IMR-90 (cell line): Measurements from ENCODE around the gene AVPI1. TPM values are rescaled to one million over a fixed set of nuclear protein-coding genes. Genes with fewer than 3 reads are reported as not detected.

Experiments used
- ATAC-seq: fragments of 200-7000 bp; cut with Tn5 transposase; 2 replicates; pipeline ENCODE4 v1.9.1; 2020; ENCODE audit warnings: low read depth, mild to moderate bottlenecking, moderate library complexity
- BruUV-seq: library from RNA; stranded (reverse); fragments of 400-500 nt; replicated peaks from 2 replicates; lab custom pipeline; 2021; lab: Mats Ljungman, UMichigan
- CTCF ChIA-PET: fragments of 300-600 bp; formaldehyde crosslinking; extraction: SDS; loops from one replicate; lab custom pipeline; 2021; ENCODE audit warnings: antibody characterized with exemption; lab: Yijun Ruan, JAX
- POLR2A ChIA-PET: fragments of 300-600 bp; sonication (Branson Sonifier 250); formaldehyde crosslinking; loops from one replicate; lab custom pipeline; 2022; ENCODE audit warnings: antibody characterized with exemption; ENCODE audit not compliant: unreplicated experiment; lab: Charles Lee
- DNase-seq: peaks from one replicate; pipeline ENCODE4 v3.0.0; 2013
- H2AFZ ChIP-seq: replicated peaks from 2 replicates; pipeline ENCODE3; 2013; ENCODE audit warnings: low read length, mild to moderate bottlenecking; ENCODE audit not compliant: poor library complexity
- H2AK5ac ChIP-seq: 2 replicates; pipeline ENCODE4 v1.6.1; 2013; ENCODE audit warnings: low read depth, low read length, inconsistent platforms
- H2AK9ac ChIP-seq: replicated peaks from 2 replicates; pipeline ENCODE3; 2013; ENCODE audit warnings: mild to moderate bottlenecking, low read depth, low read length, moderate library complexity; ENCODE audit not compliant: poor library complexity
- H2BK120ac ChIP-seq: 2 replicates; pipeline ENCODE4 v1.6.1; 2013; ENCODE audit warnings: low read depth, low read length, inconsistent platforms
- H2BK15ac ChIP-seq: 3 replicates; pipeline ENCODE4 v1.6.1; 2013; ENCODE audit warnings: low read depth, low read length, inconsistent platforms
- H2BK20ac ChIP-seq: 2 replicates; pipeline ENCODE4 v1.6.1; 2013; ENCODE audit warnings: low read depth, mild to moderate bottlenecking, inconsistent platforms, low read length, moderate library complexity
- H2BK5ac ChIP-seq: 2 replicates; pipeline ENCODE4 v1.6.1; 2013; ENCODE audit warnings: mild to moderate bottlenecking, low read depth, low read length, inconsistent platforms; ENCODE audit not compliant: poor library complexity, severe bottlenecking
- H3K14ac ChIP-seq: replicated peaks from 2 replicates; pipeline ENCODE4 v1.6.1; 2013; ENCODE audit warnings: low read depth, low read length, inconsistent platforms
- H3K18ac ChIP-seq: 2 replicates; pipeline ENCODE4 v1.6.1; 2013; ENCODE audit warnings: low read depth, low read length, control low read depth
- H3K23ac ChIP-seq: 2 replicates; pipeline ENCODE4 v1.6.1; 2013; ENCODE audit warnings: low read depth, low read length, inconsistent platforms
- H3K27ac ChIP-seq: 2 replicates; pipeline ENCODE4 v1.5.1; 2013; ENCODE audit warnings: mild to moderate bottlenecking, control low read depth, low read length; ENCODE audit not compliant: insufficient read depth
- H3K27me3 ChIP-seq: 2 replicates; pipeline ENCODE4 v1.6.1; 2013; ENCODE audit warnings: low read length; ENCODE audit not compliant: control insufficient read depth, insufficient read depth
- H3K36me3 ChIP-seq: 2 replicates; pipeline ENCODE4 v1.6.1; 2013; ENCODE audit warnings: low read length, mixed read lengths; ENCODE audit not compliant: control insufficient read depth, insufficient read depth
- H3K4ac ChIP-seq: 2 replicates; pipeline ENCODE4 v1.6.1; 2013; ENCODE audit warnings: low read depth, low read length, inconsistent platforms
- H3K4me1 ChIP-seq: 2 replicates; pipeline ENCODE4 v1.6.1; 2013; ENCODE audit warnings: low read length, mixed read lengths; ENCODE audit not compliant: control insufficient read depth, insufficient read depth
- H3K4me2 ChIP-seq: 2 replicates; pipeline ENCODE4 v1.6.1; 2013; ENCODE audit warnings: low read depth, mild to moderate bottlenecking, control low read depth, low read length, moderate library complexity
- H3K4me3 ChIP-seq: 2 replicates; pipeline ENCODE4 v1.5.1; 2013; ENCODE audit warnings: low read depth, mild to moderate bottlenecking, control low read depth, low read length, moderate library complexity; ENCODE audit not compliant: insufficient read depth
- H3K56ac ChIP-seq: 2 replicates; pipeline ENCODE4 v1.6.1; 2013; ENCODE audit warnings: low read length, inconsistent platforms; ENCODE audit not compliant: insufficient read depth; ENCODE audit errors: extremely low read depth
- H3K79me1 ChIP-seq, 2 experiments: 2 replicates each; pipeline ENCODE4 v1.6.1; 2013; ENCODE audit warnings: low read length in 2 of 2, inconsistent platforms in 1 of 2, low read depth in 1 of 2
- H3K9ac ChIP-seq: 2 replicates; pipeline ENCODE4 v1.6.1; 2013; ENCODE audit warnings: low read depth, low read length, control low read depth
- H3K9me1 ChIP-seq: 2 replicates; pipeline ENCODE4 v1.6.1; 2013; ENCODE audit warnings: low read length, inconsistent platforms; ENCODE audit not compliant: insufficient read depth
- H3K9me3 ChIP-seq: 2 replicates; pipeline ENCODE4 v1.6.1; 2013; ENCODE audit warnings: low read length; ENCODE audit not compliant: control insufficient read depth, insufficient read depth
- H4K20me1 ChIP-seq: 2 replicates; pipeline ENCODE4 v1.6.1; 2013; ENCODE audit warnings: low read length, inconsistent platforms; ENCODE audit not compliant: insufficient read depth
- H4K5ac ChIP-seq: 2 replicates; pipeline ENCODE4 v1.6.1; 2013; ENCODE audit warnings: mild to moderate bottlenecking, low read depth, low read length, control low read depth
- H4K8ac ChIP-seq, 2 experiments: 2 replicates each; pipeline ENCODE4 v1.6.1; 2013; ENCODE audit warnings: low read depth in 2 of 2, low read length in 2 of 2, control low read depth in 1 of 2, inconsistent platforms in 1 of 2
- H4K91ac ChIP-seq: 2 replicates; pipeline ENCODE4 v1.6.1; 2013; ENCODE audit warnings: low read depth, low read length, inconsistent platforms; ENCODE audit not compliant: insufficient read depth
- CEBPB ChIP-seq: IDR thresholded peaks from 2 replicates; pipeline ENCODE4 v1.6.1; 2012; ENCODE audit warnings: low read depth, low read length, improper control_type of control experiment
- CHD1 ChIP-seq: IDR thresholded peaks from 2 replicates; pipeline ENCODE4 v1.6.1; 2012; ENCODE audit warnings: low read depth, low read length, improper control_type of control experiment
- FOS ChIP-seq: fragments of 150-350 bp; IDR thresholded peaks from 2 replicates; pipeline ENCODE4 v1.6.1; 2016; ENCODE audit warnings: low read depth, low read length
- MAZ ChIP-seq: IDR thresholded peaks from 2 replicates; pipeline ENCODE4 v1.6.1; 2012; ENCODE audit warnings: low read depth, mild to moderate bottlenecking, low read length, improper control_type of control experiment, moderate library complexity, borderline replicate concordance
- RCOR1 ChIP-seq: IDR thresholded peaks from 2 replicates; pipeline ENCODE4 v1.6.1; 2012; ENCODE audit warnings: mild to moderate bottlenecking, low read length, improper control_type of control experiment; ENCODE audit not compliant: insufficient replicate concordance
- SMC3 ChIP-seq: fragments of 150-350 bp; IDR thresholded peaks from 2 replicates; pipeline ENCODE4 v1.6.1; 2016; ENCODE audit warnings: low read depth, mild to moderate bottlenecking, antibody characterized with exemption, low read length, moderate library complexity
- WGBS, 2 experiments: methylation state at CpG; one replicate each; pipeline versions ENCODE4 v1.1.5 to v1.1.7; 2013; ENCODE audit warnings: missing lambda C conversion rate in 2 of 2; ENCODE audit not compliant: insufficient read length in 1 of 2; ENCODE audit errors: extremely low coverage in 2 of 2; 5-methylcytosine and 5-hydroxymethylcytosine counted together
- dilution Hi-C: fragments of 300-500 bp; cut with HindIII; formaldehyde crosslinking; loops from one replicate; pipeline ENCODE4 v1.14.3; 2018; ENCODE audit warnings: low sequenced_read_pairs; ENCODE audit not compliant: unreplicated experiment
- in situ Hi-C: fragments of 300-500 bp; cut with MboI; formaldehyde crosslinking; loops from 3 replicates; pipeline ENCODE4 v1.14.3; 2019; ENCODE audit warnings: low sequenced_read_pairs, inconsistent platforms, mixed read lengths
- intact Hi-C: fragments of 100-400 bp; cut with micrococcal nuclease; formaldehyde crosslinking; loops from 2 replicates; pipeline ENCODE4 v1.10.0; 2022
- polyA plus RNA-seq, 3 experiments: library from polyadenylated mRNA; depleted of rRNA; stranded (reverse); fragments of >200 nt; gene quantifications; 2 replicates each; pipeline ENCODE4 v1.2.3, GENCODE V29; 2012; ENCODE audit warnings: low replicate concordance in 1 of 3
- total RNA-seq: library from RNA; depleted of rRNA; stranded (reverse); fragments of >200 nt; gene quantifications from 2 replicates; pipeline ENCODE4 v1.2.3, GENCODE V29; 2012

Gene AVPI1
- total and polyA plus RNA-seq, 2 of the 4 experiments (the other 2 are of a cell fraction) = 26.7 to 29.8 TPM

- in situ Hi-C loops (no loop called here), intact Hi-C loops (no loop called here), dilution Hi-C loops (no loop called here)
- Histone ChIP-seq H3K14ac (peak overlapping the region; percentile 91), H2AFZ (peak overlapping the region; percentile 75), H3K27ac (peak overlapping the region; percentile 73), H4K91ac (peak overlapping the region; percentile 63), H3K79me1 (peaks cover 3 to 69% of the 10 kb centered on the region in 2 experiments), H3K36me3 (peaks cover 18% of the 10 kb centered on the region), H3K4me1 (peaks cover 18% of the 10 kb centered on the region), H3K56ac (peak overlapping the region; percentile 23; the same call in 1 of the 2 replicates), H2BK5ac (peak overlapping the region; percentile 81), H2AK9ac (peak overlapping the region; percentile 91), H4K20me1 (peaks cover 50% of the 10 kb centered on the region), H3K4me3 (peak overlapping the region; percentile 98), H3K9me1 (peaks cover 13% of the 10 kb centered on the region), H2AK5ac (peak overlapping the region; percentile 88), H2BK15ac (peak overlapping the region; percentile 47; the same call in 1 of the 3 replicates), H2BK120ac (peak overlapping the region; percentile 86), H4K5ac (peak overlapping the region; percentile 34; the same call in 1 of the 2 replicates), H3K27me3 (no peaks in the 10 kb centered on the region), H2BK20ac (peak overlapping the region; percentile 9), H3K9ac (peak overlapping the region; percentile 80), H3K23ac (peak overlapping the region; percentile 91), H3K9me3 (no peaks in the 10 kb centered on the region), H3K4ac (peak overlapping the region; percentile 92), H3K4me2 (peak overlapping the region; percentile 94), H3K18ac (peak overlapping the region; percentile 57), H4K8ac (peak overlapping the region; percentile 30 to 67; a peak in 3 of 4 replicates)
- ATAC-seq = no peak
- DNase-seq = peak; percentile 70
- WGBS, 2 experiments = 57% methylated on average over 1 of the region's 9 CpGs; no CpG with 5 or more reads in 1 of the 2 experiments
- no peak for TF ChIP-seq MAZ
- TF ChIP-seq CHD1 = no peak
- no peak for TF ChIP-seq SMC3
- TF ChIP-seq CEBPB = no peak
- TF ChIP-seq FOS = no peak
- TF ChIP-seq RCOR1 = no peak
- ChIA-PET CTCF (interaction anchor here (0.6 to 1.8 kb wide), 4 partner anchors 18 to 1104 kb away, joined by 3 to 8 read pairs (median 4); no protein-coding TSS in a partner anchor), POLR2A (interaction anchor here (0.5 to 0.9 kb wide), 2 partner anchors 18 to 447 kb away, joined by 3 read pairs; no protein-coding TSS in a partner anchor)
- no TSS peak for BruUV-seq
Measured at GRCh38 chr10:97683556-97684367, 3.3 kb downstream of the AVPI1 start.
